M059J (cell line): ENCODE measurements around the gene GCNT4. TPM values are rescaled to one million over a fixed set of nuclear protein-coding genes. Genes with fewer than 3 reads are reported as not detected.
A peak's percentile ranks its signal among the peaks of the same experiment; 100 is the strongest.

Source experiments
- DNase-seq: peaks from one replicate; pipeline ENCODE4 v3.0.0-alpha.2; 2012; ENCODE audit warnings: low read depth
- total RNA-seq: library from RNA; depleted of rRNA; stranded (reverse); fragments of >200 nt; shearing (Covaris generic); gene quantifications from 2 replicates; pipeline ENCODE4 v1.2.3, GENCODE V29; 2014; rRNA removed

The GCNT4 gene
- total RNA-seq, 1 experiment from 2014 or later: 1.2 TPM

- no peak for DNase-seq
These were observed 35.5 kb downstream of the GCNT4 start for GRCh38 chr5:75016896-75017295.

GRCh38 chr5:75012748-75013147 lies 39.6 kb downstream of the GCNT4 start:
- no peak for DNase-seq

GRCh38 chr5:75010838-75011237 lies 41.5 kb downstream of the GCNT4 start:
- DNase-seq: no peak

GRCh38 chr5:75009556-75010345 lies 42.6 kb downstream of the GCNT4 start:
- peak; percentile 31 for DNase-seq

- no peak for DNase-seq
These were observed 45.2 kb downstream of the GCNT4 start for GRCh38 chr5:75006865-75007822.

GRCh38 chr5:75005561-75005960 lies 46.8 kb downstream of the GCNT4 start:
- no peak for DNase-seq

Other genes starting within 250 kb of the GCNT4 start
- gene FAM169A, start 186.2 kb downstream of the GCNT4 start, total RNA-seq: 5.3 and 10.7 TPM in 2 replicates
- 0.02 TPM in 1 of 2 replicates, not detected in the other for gene ANKRD31, start 184.3 kb upstream of the GCNT4 start, total RNA-seq